HG02642 (cell line): ENCODE data around the gene HP.
"Not testable (repeated sequence)": the region's sequence is repeated elsewhere in the genome, so short reads cannot be mapped to it uniquely, and the experiment has no call there.

Experiments used
- ATAC-seq: cut with Tn5 transposase; IDR thresholded peaks from one replicate; pipeline ENCODE4 v1.9.1; 2021; ENCODE audit warnings: mild to moderate bottlenecking; ENCODE audit not compliant: unreplicated experiment, poor library complexity

Gene HP

GRCh38 chr16:72076991-72077706 lies 22.8 kb downstream of the HP start:
- not testable (repeated sequence) for ATAC-seq

GRCh38 chr16:72083778-72084404 lies 29.6 kb downstream of the HP start:
- ATAC-seq = no peak

DNA sequence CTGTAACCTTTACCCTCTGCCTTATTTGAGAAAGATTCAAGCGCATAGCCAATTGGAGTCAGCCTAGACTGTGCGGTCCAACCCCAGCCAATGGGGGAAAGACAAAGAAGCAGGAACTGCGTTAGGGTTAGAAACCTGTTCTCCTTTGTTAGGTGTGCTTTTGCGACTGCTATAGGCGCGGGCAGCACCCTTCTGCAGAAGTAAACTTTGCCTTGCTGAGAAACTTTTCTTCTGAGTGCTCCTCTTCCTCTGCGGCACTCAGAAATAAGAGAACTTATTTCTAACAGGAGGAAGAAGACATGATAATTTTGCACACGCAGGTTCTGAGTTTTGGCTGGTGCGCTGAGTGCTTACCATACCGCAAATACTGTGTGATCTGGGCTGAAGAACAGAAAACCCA lies 30.1 kb downstream of the HP start:
- ATAC-seq = no peak

- no peak for ATAC-seq
Observed at GRCh38 chr16:72085002-72085401, 30.7 kb downstream of the HP start.

DNA sequence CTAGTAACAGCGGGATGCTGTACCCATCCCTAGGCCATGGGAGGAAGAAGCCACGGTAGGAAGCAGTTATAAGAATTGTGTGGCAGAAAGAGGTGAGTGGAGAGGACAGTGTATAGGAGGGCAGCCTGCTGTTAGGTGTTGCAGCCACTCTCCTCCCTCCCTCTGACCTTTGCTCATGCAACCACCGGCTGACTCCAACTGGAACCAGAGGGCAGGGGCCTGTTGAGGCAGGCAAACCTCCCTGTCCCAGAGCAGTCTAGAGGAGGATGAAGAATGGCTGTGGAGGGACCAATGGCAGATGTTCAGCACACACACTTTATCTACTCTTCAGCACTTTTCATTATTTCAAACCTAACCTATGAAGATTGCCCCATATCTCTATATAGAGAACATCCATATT lies 36.9 kb downstream of the HP start:
- ATAC-seq = no peak

DNA sequence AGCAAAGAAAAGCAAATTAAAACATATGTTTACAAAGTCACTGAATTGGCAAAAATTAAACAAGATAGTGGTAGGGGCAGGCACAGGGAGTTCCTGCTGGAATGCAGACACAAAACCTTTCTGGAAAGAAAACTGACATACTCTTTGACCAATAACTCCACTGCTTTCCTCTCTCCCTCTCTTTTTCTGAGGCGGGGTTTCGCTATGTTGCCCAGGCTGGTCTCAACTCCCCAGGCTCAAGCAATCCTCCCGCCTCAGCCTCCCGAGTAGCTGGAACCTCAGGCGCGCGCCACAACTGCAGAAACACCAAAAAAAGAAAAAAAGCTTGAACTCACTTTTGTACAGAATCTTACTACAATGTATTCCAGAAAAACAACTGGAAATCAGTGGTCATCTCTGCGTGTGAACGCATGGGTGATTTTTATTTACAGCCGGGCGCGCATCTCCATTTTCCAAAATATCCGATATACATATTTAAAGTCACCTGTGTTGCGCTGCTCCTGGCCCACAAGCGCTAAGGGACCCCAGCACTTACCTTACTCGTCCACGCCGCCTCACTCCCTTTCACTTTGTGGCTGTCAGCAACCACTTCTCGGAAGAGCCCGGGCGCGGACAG lies 38.6 kb downstream of the HP start:
- ATAC-seq = no peak

- ATAC-seq = peak; percentile 97
Observed at GRCh38 chr16:72093448-72094265, 39.4 kb downstream of the HP start, which contains the start of the genes DHX38 and TXNL4B. TSS of gene DHX38 (plus strand) at chr16:72093847. CDS start at chr16:72096158, 2,311 bp downstream. TSS of gene TXNL4B (minus strand) at chr16:72093620. CDS start at chr16:72090749, 2,871 bp downstream.

- no peak for ATAC-seq
Observed at GRCh38 chr16:72094266-72094610, 39.9 kb downstream of the HP start.

GRCh38 chr16:72098936-72099335 lies 44.6 kb downstream of the HP start:
- no peak for ATAC-seq

- ATAC-seq = peak; percentile 85
Observed at GRCh38 chr16:72099377-72099818, 45.1 kb downstream of the HP start.

DNA sequence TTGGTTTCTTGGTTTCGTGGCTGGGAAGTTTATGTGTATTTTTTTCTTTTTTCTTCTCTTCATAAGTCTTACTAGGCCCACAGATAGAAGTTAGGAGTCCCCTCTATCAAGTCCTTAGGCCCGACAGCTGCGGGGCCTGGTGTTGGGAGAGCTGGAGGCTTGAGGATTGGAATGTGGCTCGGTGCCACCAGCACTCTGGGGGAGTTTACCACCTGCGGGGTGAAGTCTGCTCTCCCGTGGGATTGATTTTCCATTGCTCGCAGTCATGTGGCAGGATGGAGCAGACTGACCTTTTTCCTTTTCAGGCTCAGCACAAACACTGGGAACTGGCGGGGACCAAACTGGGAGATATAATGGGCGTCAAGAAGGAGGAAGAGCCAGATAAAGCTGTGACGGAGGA lies 46.9 kb downstream of the HP start:
- ATAC-seq = no peak

- no peak for ATAC-seq
Observed at GRCh38 chr16:72104905-72105304, 50.6 kb downstream of the HP start.

GRCh38 chr16:72105978-72106377 lies 51.7 kb downstream of the HP start:
- ATAC-seq = no peak

DNA sequence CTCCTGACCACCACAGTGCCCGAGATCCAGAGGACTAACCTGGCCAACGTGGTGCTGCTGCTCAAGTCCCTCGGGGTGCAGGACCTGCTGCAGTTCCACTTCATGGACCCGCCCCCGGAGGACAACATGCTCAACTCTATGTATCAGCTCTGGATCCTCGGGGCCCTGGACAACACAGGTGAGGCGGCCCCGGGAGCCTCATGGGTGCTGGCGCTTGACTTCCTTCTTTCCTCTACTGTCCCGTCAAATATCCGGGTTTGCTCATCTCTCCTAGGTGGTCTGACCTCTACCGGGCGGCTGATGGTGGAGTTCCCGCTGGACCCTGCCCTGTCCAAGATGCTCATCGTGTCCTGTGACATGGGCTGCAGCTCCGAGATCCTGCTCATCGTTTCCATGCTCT lies 53.1 kb downstream of the HP start:
- ATAC-seq = no peak

DNA sequence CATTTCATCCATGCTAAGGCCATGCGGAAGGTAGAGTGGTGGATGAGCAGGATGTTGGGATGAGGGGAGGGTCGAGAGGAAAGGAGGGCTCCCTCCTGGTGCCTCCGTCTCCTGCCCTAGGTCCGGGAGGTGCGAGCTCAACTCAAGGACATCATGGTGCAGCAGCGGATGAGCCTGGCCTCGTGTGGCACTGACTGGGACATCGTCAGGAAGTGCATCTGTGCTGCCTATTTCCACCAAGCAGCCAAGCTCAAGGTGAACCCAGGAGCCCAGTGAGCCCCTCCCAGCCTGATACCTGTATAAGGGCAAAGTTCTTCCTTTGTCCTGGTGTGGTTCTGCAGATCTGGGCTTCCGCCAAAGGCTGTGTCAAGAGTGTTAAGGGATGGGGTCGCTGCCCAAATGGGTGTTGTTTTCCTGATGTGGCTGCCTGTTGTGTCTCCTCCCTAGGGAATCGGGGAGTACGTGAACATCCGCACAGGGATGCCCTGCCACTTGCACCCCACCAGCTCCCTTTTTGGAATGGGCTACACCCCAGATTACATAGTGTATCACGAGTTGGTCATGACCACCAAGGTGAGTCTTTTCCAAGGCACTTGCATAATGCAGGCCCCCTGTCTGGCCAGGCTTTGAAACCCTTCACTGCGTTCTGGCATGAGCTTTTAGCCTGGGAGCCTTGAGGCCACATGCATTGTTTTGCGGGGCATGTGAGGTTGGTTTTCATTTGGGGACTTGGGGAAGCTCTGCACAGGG lies 54.2 kb downstream of the HP start:
- ATAC-seq = no peak

GRCh38 chr16:72109300-72109699 lies 55.0 kb downstream of the HP start:
- ATAC-seq = no peak

GRCh38 chr16:72109966-72110530 lies 55.7 kb downstream of the HP start:
- ATAC-seq = no peak
